Mesendoderm (in vitro differentiated cells): ENCODE measurements around the gene APOD.
"Not testable (repeated sequence)": the region's sequence is repeated elsewhere in the genome, so short reads cannot be mapped to it uniquely, and the experiment has no call there.

Experiments used
- DNase-seq: peaks from one replicate; pipeline ENCODE4 v3.0.0; 2013
- H2AK5ac ChIP-seq: 2 replicates; pipeline ENCODE4 v1.6.1; 2013; ENCODE audit warnings: low read length, inconsistent platforms
- H2BK120ac ChIP-seq: 2 replicates; pipeline ENCODE4 v1.6.1; 2013; ENCODE audit warnings: low read depth, mild to moderate bottlenecking, low read length, moderate library complexity, mixed read lengths
- H2BK15ac ChIP-seq: replicated peaks from 2 replicates; pipeline ENCODE4 v1.6.1; 2013; ENCODE audit warnings: low read depth, mild to moderate bottlenecking, moderate library complexity
- H2BK5ac ChIP-seq: 2 replicates; pipeline ENCODE4 v1.6.1; 2013; ENCODE audit warnings: low read length, inconsistent platforms
- H3K18ac ChIP-seq: 2 replicates; pipeline ENCODE4 v1.6.1; 2013; ENCODE audit warnings: mild to moderate bottlenecking, low read length, mixed read lengths
- H3K23ac ChIP-seq: one replicate; pipeline ENCODE4 v1.6.1; 2013; ENCODE audit warnings: low read length
- H3K27ac ChIP-seq: 2 replicates; pipeline ENCODE4 v1.5.1; 2013; ENCODE audit warnings: low read depth, mild to moderate bottlenecking, inconsistent platforms, low read length, moderate library complexity
- H3K27me3 ChIP-seq: 2 replicates; pipeline ENCODE4 v1.6.1; 2013; ENCODE audit warnings: low read length, control low read depth, mild to moderate bottlenecking, inconsistent platforms; ENCODE audit not compliant: insufficient read depth, poor library complexity
- H3K36me3 ChIP-seq: 2 replicates; pipeline ENCODE4 v1.6.1; 2013; ENCODE audit warnings: low read length, inconsistent platforms; ENCODE audit not compliant: control insufficient read depth, insufficient read depth
- H3K4ac ChIP-seq: one replicate; pipeline ENCODE4 v1.6.1; 2013; ENCODE audit warnings: low read depth, mild to moderate bottlenecking, low read length, moderate library complexity
- H3K4me1 ChIP-seq: 2 replicates; pipeline ENCODE4 v1.6.1; 2013; ENCODE audit warnings: low read depth, low read length, inconsistent platforms; ENCODE audit not compliant: control insufficient read depth
- H3K4me2 ChIP-seq: 2 replicates; pipeline ENCODE4 v1.6.1; 2013; ENCODE audit warnings: low read length
- H3K4me3 ChIP-seq: 2 replicates; pipeline ENCODE4 v1.5.1; 2013; ENCODE audit warnings: mild to moderate bottlenecking, low read length
- H3K56ac ChIP-seq: one replicate; pipeline ENCODE4 v1.6.1; 2013; ENCODE audit warnings: low read length
- H3K79me1 ChIP-seq: 2 replicates; pipeline ENCODE4 v1.6.1; 2013; ENCODE audit warnings: low read length, inconsistent platforms
- H3K79me2 ChIP-seq: 2 replicates; pipeline ENCODE4 v1.6.1; 2013; ENCODE audit warnings: mild to moderate bottlenecking, low read length; ENCODE audit not compliant: control insufficient read depth, insufficient read depth
- H3K9ac ChIP-seq: 2 replicates; pipeline ENCODE4 v1.6.1; 2013; ENCODE audit warnings: low read length, inconsistent platforms
- H4K5ac ChIP-seq: one replicate; pipeline ENCODE4 v1.6.1; 2013; ENCODE audit warnings: low read length
- H4K8ac ChIP-seq: one replicate; pipeline ENCODE4 v1.6.1; 2013; ENCODE audit warnings: low read depth, mild to moderate bottlenecking, control low read depth, low read length, moderate library complexity
- WGBS: extraction: QIAGEN DNeasy Blood & Tissue Kit; methylation state at CpG from one replicate; pipeline ENCODE4 v1.1.7; 2013; ENCODE audit warnings: low lambda C conversion rate, missing lambda C conversion rate; ENCODE audit not compliant: insufficient coverage; ENCODE audit errors: extremely low coverage; 5-methylcytosine and 5-hydroxymethylcytosine counted together

The APOD gene

GRCh38 chr3:195595785-195596531 lies 12.2 kb upstream of the APOD start:
- no peak overlapping the region for H4K8ac ChIP-seq
- H3K36me3 ChIP-seq, result no peaks in the 10 kb centered on the region
- no peaks in the 10 kb centered on the region for H3K27me3 ChIP-seq
- WGBS, result no CpG with 5 or more reads among the region's 8 CpGs
- no peak overlapping the region for H4K5ac ChIP-seq
- H3K23ac ChIP-seq, result no peak overlapping the region
- H3K79me1 ChIP-seq, result no peaks in the 10 kb centered on the region
- no peak overlapping the region for H3K56ac ChIP-seq
- no peak overlapping the region for H3K9ac ChIP-seq
- no peak overlapping the region for H2BK15ac ChIP-seq
- no peaks in the 10 kb centered on the region for H3K4me1 ChIP-seq
- H2AK5ac ChIP-seq, result no peak overlapping the region
- no peak overlapping the region for H2BK5ac ChIP-seq
- H3K27ac ChIP-seq, result no peak overlapping the region
- H3K4me2 ChIP-seq, result no peak overlapping the region
- H3K4ac ChIP-seq, result no peak overlapping the region
- DNase-seq, result no peak
- no peaks in the 10 kb centered on the region for H3K79me2 ChIP-seq
- H3K18ac ChIP-seq, result no peak overlapping the region
- H3K4me3 ChIP-seq, result no peak overlapping the region
- H2BK120ac ChIP-seq, result no peak overlapping the region

- H2BK120ac ChIP-seq, result no peak overlapping the region
- no peak overlapping the region for H2BK5ac ChIP-seq
- H3K27ac ChIP-seq, result no peak overlapping the region
- no peak overlapping the region for H4K5ac ChIP-seq
- H3K9ac ChIP-seq, result no peak overlapping the region
- no peak overlapping the region for H3K4me3 ChIP-seq
- H4K8ac ChIP-seq, result no peak overlapping the region
- no peak for DNase-seq
- H2AK5ac ChIP-seq, result no peak overlapping the region
- no peaks in the 10 kb centered on the region for H3K4me1 ChIP-seq
- no CpG with 5 or more reads among the region's 2 CpGs for WGBS
- no peak overlapping the region for H3K4ac ChIP-seq
- H3K23ac ChIP-seq, result no peak overlapping the region
- H3K36me3 ChIP-seq, result no peaks in the 10 kb centered on the region
- H3K4me2 ChIP-seq, result no peak overlapping the region
- H3K79me2 ChIP-seq, result no peaks in the 10 kb centered on the region
- H3K79me1 ChIP-seq, result no peaks in the 10 kb centered on the region
- no peak overlapping the region for H3K18ac ChIP-seq
- H3K56ac ChIP-seq, result no peak overlapping the region
- no peaks in the 10 kb centered on the region for H3K27me3 ChIP-seq
- no peak overlapping the region for H2BK15ac ChIP-seq
These were observed 8.1 kb upstream of the APOD start for GRCh38 chr3:195591852-195592251.

- H3K27ac ChIP-seq, result no peak overlapping the region
- no peak overlapping the region for H3K4me3 ChIP-seq
- H3K4ac ChIP-seq, result no peak overlapping the region
- DNase-seq, result no peak
- H4K8ac ChIP-seq, result no peak overlapping the region
- H3K36me3 ChIP-seq, result no peaks in the 10 kb centered on the region
- H4K5ac ChIP-seq, result no peak overlapping the region
- H3K79me2 ChIP-seq, result no peaks in the 10 kb centered on the region
- no peak overlapping the region for H3K23ac ChIP-seq
- H2BK120ac ChIP-seq, result no peak overlapping the region
- no peaks in the 10 kb centered on the region for H3K4me1 ChIP-seq
- H3K56ac ChIP-seq, result no peak overlapping the region
- no peak overlapping the region for H2BK5ac ChIP-seq
- no peak overlapping the region for H3K9ac ChIP-seq
- no peak overlapping the region for H3K4me2 ChIP-seq
- H2BK15ac ChIP-seq, result no peak overlapping the region
- no peaks in the 10 kb centered on the region for H3K27me3 ChIP-seq
- no peak overlapping the region for H2AK5ac ChIP-seq
- H3K18ac ChIP-seq, result no peak overlapping the region
- H3K79me1 ChIP-seq, result no peaks in the 10 kb centered on the region
- no CpG with 5 or more reads among the region's 6 CpGs for WGBS
These were observed 7.5 kb upstream of the APOD start for GRCh38 chr3:195591220-195591619.

GRCh38 chr3:195590381-195590780 lies 6.6 kb upstream of the APOD start:
- H3K27me3 ChIP-seq, H2BK120ac ChIP-seq, H2BK15ac ChIP-seq, H3K56ac ChIP-seq, H3K4me1 ChIP-seq, H4K8ac ChIP-seq, H3K4me3 ChIP-seq, H3K23ac ChIP-seq, H2BK5ac ChIP-seq, H4K5ac ChIP-seq, H3K27ac ChIP-seq, H3K9ac ChIP-seq, H3K36me3 ChIP-seq, DNase-seq, H2AK5ac ChIP-seq, H3K79me1 ChIP-seq, H3K4ac ChIP-seq, H3K79me2 ChIP-seq, H3K4me2 ChIP-seq, H3K18ac ChIP-seq: not testable (repeated sequence)
- WGBS, result no CpG with 5 or more reads among the region's 2 CpGs

- H3K4ac ChIP-seq, H3K4me3 ChIP-seq, H3K23ac ChIP-seq, H3K27ac ChIP-seq, H2BK120ac ChIP-seq, H3K79me1 ChIP-seq, H4K5ac ChIP-seq, H2BK15ac ChIP-seq, H3K9ac ChIP-seq, DNase-seq, H3K56ac ChIP-seq, H3K4me2 ChIP-seq, H2AK5ac ChIP-seq, H3K18ac ChIP-seq, H4K8ac ChIP-seq, H3K4me1 ChIP-seq, H3K27me3 ChIP-seq, H2BK5ac ChIP-seq, H3K36me3 ChIP-seq, H3K79me2 ChIP-seq: not testable (repeated sequence)
- WGBS, result no CpG with 5 or more reads among the region's 6 CpGs
These were observed 6.1 kb upstream of the APOD start for GRCh38 chr3:195589796-195590195.

GRCh38 chr3:195587824-195588223 lies 4.1 kb upstream of the APOD start:
- H2BK5ac ChIP-seq, result no peak overlapping the region
- no peak overlapping the region for H2BK120ac ChIP-seq
- H3K4me1 ChIP-seq, result no peaks in the 10 kb centered on the region
- no peak overlapping the region for H4K5ac ChIP-seq
- no peaks in the 10 kb centered on the region for H3K79me1 ChIP-seq
- no peak overlapping the region for H3K4ac ChIP-seq
- H3K79me2 ChIP-seq, result no peaks in the 10 kb centered on the region
- WGBS, result no CpG with 5 or more reads among the region's 5 CpGs
- H2BK15ac ChIP-seq, result no peak overlapping the region
- H3K4me3 ChIP-seq, result no peak overlapping the region
- H3K36me3 ChIP-seq, result no peaks in the 10 kb centered on the region
- no peak overlapping the region for H2AK5ac ChIP-seq
- H3K23ac ChIP-seq, result no peak overlapping the region
- no peak overlapping the region for H3K27ac ChIP-seq
- no peak overlapping the region for H3K9ac ChIP-seq
- H3K18ac ChIP-seq, result no peak overlapping the region
- no peak overlapping the region for H3K56ac ChIP-seq
- H4K8ac ChIP-seq, result no peak overlapping the region
- DNase-seq, result no peak
- H3K4me2 ChIP-seq, result no peak overlapping the region
- H3K27me3 ChIP-seq, result no peaks in the 10 kb centered on the region
